GM10847 (cell line): ENCODE results near the gene KIAA1210.

Source experiments
- POLR2A ChIP-seq: IDR thresholded peaks from 2 replicates; pipeline ENCODE4 v1.6.1; 2011; ENCODE audit not compliant: insufficient read length; ENCODE audit errors: extremely low read depth

Gene KIAA1210

DNA sequence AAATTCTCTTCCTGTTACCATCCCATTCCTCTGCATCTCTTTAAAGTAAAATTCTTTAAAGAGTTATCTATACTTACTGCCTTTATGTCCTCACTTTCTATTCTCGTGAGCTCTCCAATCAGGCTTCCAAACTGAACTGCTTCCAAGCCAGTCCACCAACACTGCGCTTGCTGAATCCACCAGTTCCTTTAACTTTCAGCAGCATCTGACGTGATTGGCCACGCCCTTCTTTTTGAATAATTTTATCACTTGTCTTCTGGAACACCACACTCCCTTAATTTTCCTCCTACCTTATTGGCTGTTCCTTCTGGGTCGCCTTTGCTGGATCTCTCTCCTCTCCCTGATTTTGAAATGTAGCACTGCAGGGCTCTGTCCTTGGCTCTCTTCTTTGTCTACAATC lies at the start of gene KIAA1210:
Gene KIAA1210, minus strand, starts transcription at position 163 of the 400 bp plus-strand sequence. CDS start 4,170 bp downstream, outside the sequence.
- no peak for TF ChIP-seq POLR2A

GRCh38 chrX:119177278-119177677 lies 49.7 kb upstream of the KIAA1210 start:
- no peak for TF ChIP-seq POLR2A

GRCh38 chrX:119174900-119175299 lies 47.3 kb upstream of the KIAA1210 start:
- no peak for TF ChIP-seq POLR2A

GRCh38 chrX:119168104-119168503 lies 40.5 kb upstream of the KIAA1210 start:
- TF ChIP-seq POLR2A: no peak

- no peak for TF ChIP-seq POLR2A
Observed at GRCh38 chrX:119158226-119158625, 30.6 kb upstream of the KIAA1210 start.

DNA sequence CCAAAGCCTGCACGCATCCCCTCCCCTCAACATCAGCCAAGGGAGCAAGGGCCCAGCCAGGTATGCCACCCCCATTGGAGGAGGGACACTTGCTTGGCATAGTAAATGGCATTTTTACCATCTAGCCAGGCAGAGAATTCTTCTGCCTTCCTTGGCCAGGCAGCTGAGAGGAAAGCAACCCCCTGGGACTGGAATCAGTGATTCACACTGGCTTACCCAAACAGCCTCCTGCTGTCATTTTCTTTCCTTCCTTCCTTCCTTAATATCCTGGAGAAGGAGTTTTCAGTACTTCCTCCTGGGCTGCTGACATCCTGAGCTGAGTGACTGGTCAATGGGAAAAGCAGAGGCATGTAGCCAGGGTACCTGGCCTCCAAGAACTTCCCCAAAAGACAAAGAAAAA lies 28.6 kb upstream of the KIAA1210 start:
- no peak for TF ChIP-seq POLR2A

- no peak for TF ChIP-seq POLR2A
Observed at GRCh38 chrX:119155416-119156035, 27.9 kb upstream of the KIAA1210 start.

DNA sequence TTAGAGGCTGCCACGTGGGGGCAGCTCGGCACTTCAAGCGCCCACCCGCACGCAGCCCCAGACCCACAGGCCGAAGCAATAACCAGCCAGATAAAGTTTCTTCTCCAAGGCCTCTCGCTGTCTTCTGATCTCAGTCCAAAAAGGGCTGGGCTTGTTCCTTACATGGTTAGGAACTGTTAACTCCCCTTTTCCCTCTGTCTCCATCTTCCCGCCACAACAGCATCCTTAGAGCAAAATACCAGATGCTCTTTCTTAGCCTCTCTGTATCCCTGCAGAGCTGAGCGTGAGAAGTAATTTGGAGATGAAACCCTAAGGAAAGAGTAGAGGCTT lies 23.4 kb upstream of the KIAA1210 start:
- TF ChIP-seq POLR2A: no peak

- TF ChIP-seq POLR2A: no peak
Observed at GRCh38 chrX:119150163-119151050, 22.8 kb upstream of the KIAA1210 start.

- no peak for TF ChIP-seq POLR2A
Observed at GRCh38 chrX:119147486-119147885, 19.9 kb upstream of the KIAA1210 start.

GRCh38 chrX:119145241-119145653 lies 17.6 kb upstream of the KIAA1210 start:
- TF ChIP-seq POLR2A: no peak

DNA sequence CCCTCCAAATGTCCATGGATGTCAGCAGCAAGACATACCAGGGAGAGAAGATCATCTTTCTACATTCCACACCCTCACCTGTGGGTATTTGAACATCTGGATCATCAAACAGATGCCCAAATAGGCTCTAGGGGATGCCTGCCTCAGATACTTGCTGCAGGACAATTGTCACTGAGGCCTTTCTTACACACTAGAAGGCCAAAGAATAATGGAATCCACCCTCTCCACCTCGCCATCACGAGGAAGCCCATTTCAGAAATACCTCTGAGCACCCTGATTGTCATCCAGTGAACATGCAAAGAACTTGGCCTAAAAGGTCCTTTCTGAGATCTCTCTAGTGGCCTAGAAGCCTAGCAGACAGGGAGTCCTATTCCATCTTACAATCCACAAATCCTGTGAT lies 6.9 kb upstream of the KIAA1210 start:
- no peak for TF ChIP-seq POLR2A

GRCh38 chrX:119132961-119133360 lies 5.3 kb upstream of the KIAA1210 start:
- TF ChIP-seq POLR2A: no peak

DNA sequence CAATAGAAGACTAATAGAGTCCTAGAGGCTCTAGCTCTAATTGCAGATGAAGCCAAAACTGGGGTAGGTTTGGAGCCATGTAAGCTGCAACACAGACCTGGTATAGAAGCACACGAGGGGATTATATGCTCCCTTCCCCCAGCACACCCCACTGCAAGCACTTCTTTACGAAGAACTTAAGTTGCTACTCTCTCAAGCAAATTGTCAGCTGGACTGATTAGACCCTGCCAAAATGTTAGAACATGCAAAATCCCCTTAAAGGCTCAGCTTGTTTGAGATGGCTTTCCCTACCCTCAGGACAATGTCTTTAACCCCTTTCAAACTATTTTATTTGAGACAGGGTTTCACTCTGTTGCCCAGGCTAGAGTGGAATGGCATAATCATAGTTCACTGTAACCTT lies 4.7 kb upstream of the KIAA1210 start:
- TF ChIP-seq POLR2A: no peak

- TF ChIP-seq POLR2A: no peak
Observed at GRCh38 chrX:119130911-119131310, 3.3 kb upstream of the KIAA1210 start.

DNA sequence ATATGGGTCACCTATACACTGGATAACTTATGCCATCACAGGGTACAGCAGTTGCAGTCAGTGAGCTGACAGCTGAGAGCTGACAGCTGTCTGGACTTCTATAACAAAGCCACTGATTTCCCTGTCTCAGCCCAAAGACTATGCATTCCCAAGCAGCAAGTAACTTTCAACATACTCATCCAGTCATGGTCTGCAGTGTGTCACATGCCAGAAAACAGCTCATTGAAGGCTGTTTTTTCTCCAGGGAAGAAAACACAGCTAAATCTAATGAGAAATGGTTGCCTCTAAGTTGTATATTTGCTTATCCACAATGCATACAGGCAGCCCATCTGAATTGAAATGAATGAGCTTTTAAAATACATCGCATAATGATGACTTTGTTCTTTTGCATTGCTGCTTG lies 6.3 kb downstream of the KIAA1210 start:
- TF ChIP-seq POLR2A: no peak

GRCh38 chrX:119118780-119119395 lies 8.7 kb downstream of the KIAA1210 start:
- no peak for TF ChIP-seq POLR2A

GRCh38 chrX:119107206-119107605 lies 20.4 kb downstream of the KIAA1210 start:
- TF ChIP-seq POLR2A: no peak
